GM12873 (cell line): Measurements from ENCODE around the gene SLC20A1.

ENCODE experiments used
- TF ChIP-seq, protein P1 (sequence below): IDR thresholded peaks from 2 replicates; pipeline ENCODE4 v1.5.1; 2012; ENCODE audit warnings: low read depth, mild to moderate bottlenecking, moderate library complexity, low read length, control low read depth; ENCODE audit not compliant: insufficient read depth; ENCODE audit errors: missing control alignments

Gene SLC20A1

DNA sequence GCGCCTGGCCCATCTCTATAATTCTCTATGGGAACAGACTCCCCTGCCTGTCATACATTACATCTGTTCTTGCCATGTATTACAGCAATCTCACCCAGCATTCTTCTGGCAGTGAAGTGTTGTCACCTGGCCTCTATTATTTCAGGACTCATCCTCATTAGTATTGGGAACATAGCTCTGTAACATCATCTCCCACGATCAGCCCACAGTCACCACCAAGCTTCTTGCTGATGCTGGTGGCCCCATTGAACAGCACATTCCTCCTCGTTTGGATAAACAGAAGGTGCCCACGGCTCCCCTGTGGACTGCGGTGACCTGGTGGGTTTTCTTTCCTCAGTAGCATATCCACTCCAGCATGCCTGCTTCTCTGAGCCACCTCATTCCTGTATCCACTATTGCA, 39.8 kb upstream of the SLC20A1 start:
- TF ChIP-seq, protein P1, sequence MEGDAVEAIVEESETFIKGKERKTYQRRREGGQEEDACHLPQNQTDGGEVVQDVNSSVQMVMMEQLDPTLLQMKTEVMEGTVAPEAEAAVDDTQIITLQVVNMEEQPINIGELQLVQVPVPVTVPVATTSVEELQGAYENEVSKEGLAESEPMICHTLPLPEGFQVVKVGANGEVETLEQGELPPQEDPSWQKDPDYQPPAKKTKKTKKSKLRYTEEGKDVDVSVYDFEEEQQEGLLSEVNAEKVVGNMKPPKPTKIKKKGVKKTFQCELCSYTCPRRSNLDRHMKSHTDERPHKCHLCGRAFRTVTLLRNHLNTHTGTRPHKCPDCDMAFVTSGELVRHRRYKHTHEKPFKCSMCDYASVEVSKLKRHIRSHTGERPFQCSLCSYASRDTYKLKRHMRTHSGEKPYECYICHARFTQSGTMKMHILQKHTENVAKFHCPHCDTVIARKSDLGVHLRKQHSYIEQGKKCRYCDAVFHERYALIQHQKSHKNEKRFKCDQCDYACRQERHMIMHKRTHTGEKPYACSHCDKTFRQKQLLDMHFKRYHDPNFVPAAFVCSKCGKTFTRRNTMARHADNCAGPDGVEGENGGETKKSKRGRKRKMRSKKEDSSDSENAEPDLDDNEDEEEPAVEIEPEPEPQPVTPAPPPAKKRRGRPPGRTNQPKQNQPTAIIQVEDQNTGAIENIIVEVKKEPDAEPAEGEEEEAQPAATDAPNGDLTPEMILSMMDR: no peak

DNA sequence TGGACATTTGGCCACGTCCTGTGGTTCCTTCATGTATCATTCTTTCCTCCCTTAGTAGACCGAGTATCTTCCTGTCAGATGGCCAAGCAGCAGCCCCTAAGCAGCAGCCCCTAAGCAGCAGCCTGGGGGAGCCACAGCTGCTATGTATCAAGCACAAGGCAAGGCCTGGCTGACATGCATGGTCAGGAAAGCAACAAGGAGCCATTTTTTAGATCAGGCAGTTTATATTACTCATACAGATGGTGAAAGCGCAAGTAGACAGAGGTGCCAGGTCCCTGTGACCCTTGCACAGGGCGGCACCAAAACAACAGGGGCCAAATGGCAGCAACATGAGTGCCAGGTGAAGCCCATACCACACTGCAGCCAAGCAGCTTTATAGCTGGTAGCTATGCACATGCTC, 39.2 kb upstream of the SLC20A1 start:
- TF ChIP-seq, protein P1: no peak

DNA sequence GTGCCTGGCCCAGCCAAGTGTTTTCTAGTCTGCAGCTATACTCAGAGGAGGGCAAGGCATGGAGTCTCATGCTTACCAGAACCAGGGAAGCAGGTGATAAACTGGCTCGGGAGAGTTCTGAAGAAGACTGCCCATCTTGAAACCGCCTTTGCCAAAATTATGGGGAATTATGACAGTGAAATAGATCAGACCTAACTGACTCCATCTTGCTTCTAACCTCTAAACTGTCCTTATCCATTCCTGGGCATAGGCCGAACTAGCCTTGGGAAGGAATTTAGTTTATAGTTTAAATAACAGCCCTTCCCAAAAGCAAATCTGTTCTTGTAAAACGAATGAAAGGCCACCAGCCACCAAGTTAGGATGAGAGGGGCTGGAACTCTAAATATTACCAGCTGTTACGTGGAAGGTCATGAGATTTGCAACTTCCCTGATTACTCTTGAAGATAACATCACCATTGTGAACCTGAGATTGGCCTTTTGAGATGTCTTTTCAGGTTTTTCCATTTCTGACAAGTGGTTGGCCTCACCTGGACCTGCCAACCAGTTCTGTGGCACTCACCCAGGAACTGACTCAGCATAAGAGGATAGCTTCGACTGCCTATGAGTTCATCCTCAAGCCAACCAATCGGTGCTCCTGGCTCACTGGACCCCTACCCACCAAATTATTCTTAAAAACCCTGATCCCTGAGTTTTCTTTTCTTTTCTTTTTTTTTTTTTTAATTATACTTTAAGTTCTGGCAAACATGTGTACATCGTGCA, 37.9 kb upstream of the SLC20A1 start:
- TF ChIP-seq, protein P1: no peak

DNA sequence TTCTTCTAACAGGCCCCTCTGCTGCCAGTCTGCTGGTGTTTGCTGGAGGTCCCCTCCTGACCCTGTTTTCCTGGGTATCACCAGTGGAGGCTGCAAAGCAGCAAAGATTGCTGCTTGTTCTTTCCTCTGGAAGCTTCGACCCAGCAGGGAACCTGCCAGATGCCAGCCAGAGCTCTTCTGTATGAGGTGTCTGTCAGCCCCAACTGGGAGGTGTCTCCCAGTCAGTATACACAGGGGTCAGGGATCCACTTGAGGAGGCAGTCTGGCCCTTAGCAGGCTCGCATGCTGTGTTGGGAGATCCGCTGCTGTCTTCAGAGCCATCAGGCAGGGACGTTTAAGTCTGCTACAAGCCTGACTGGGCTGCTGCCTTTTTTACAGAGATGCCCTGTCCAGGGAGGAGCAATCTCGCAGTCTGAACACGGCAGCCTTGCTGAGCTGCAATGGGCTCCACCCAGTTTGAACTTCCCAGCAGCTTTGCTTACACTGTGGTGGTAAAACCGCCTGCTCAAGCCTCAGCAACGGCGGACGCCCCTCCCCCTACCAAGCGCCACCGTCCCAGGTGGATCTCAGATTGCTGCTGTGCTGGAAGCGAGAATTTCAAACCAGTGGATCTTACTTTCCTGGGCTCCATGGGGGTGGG, 31.4 kb upstream of the SLC20A1 start:
- TF ChIP-seq, protein P1: no peak

DNA sequence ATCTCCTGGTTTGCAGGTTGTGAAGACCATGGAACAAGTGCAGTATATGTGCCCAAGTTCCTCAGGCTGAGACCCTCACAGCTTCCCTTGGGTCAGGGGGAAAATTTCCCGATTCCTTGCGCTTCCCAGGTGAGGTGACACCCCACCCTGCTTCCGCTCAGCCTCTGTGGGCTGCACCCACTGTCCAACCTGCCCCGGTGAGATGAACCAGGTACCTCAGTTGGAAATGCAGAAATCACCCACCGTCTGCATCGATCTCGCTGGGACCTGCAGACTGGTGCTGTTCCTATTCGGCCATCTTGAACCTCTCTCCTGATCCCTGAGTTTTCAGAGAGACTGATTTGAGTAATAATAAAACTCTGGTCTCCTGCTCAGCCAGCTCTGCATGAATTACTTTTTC, 30.7 kb upstream of the SLC20A1 start:
- TF ChIP-seq, protein P1: no peak

DNA sequence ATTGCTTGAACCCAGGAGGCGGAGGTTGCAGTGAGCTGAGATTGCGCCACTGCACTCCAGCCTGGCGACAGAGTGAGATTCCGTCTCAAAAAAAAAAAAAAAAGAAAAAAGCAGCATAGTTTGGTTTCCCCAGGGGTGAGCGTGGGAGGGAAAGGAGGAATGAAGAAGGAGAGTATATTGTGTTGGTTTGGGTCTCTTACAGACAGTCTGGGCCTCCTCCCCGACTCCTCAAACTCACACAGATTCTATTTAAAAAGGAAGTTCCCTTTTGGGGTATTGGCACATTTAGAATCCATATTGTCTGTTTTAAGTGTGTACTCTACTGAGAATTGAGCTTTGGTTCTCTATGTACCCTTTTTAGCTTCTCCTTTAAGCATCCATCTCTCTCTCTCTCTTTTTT, 27.4 kb upstream of the SLC20A1 start:
- TF ChIP-seq, protein P1: no peak

DNA sequence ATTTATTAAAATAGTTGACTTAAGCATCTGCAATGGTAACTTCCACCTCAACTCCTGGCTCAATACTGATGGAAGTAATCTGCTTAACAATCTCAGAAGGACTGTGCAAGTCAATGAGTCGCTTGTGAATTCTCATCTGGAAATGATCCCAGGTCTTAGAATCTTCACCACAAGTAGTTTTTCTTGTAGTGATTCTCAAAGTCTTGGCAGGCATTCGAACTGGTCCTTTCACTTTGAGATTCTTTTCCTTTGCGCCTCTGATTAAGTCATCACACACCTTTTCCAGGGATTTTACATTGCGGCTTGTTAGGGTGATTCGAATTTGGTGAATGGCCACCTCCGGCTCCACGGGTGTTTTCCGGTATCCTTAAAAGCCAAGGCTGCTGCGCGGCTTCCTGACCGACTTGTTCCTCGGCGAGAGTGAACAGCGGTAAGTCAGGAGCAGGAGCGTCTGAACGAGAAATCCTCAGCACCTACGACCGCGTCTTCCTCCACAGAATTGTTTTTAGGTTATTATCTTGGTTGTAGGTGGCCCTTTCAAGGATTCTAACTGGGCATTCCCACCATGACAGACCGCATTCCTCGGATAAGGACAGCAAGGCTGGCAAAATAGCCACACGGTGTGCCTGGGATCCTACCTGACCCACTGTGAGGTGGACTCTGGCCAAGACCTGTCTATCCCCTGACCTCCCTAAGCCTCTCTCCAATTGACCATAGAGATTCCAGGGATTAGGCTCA, 23.8 kb upstream of the SLC20A1 start:
- TF ChIP-seq, protein P1: no peak
